ENCODE results near the gene LDB2. TPM values are rescaled to one million over a fixed set of nuclear protein-coding genes. Genes with fewer than 3 reads are reported as not detected.

LDB2 gene
- total and polyA plus RNA-seq, 2 experiments from 2014 or later, result 48.6 to 80.1 TPM

DNA sequence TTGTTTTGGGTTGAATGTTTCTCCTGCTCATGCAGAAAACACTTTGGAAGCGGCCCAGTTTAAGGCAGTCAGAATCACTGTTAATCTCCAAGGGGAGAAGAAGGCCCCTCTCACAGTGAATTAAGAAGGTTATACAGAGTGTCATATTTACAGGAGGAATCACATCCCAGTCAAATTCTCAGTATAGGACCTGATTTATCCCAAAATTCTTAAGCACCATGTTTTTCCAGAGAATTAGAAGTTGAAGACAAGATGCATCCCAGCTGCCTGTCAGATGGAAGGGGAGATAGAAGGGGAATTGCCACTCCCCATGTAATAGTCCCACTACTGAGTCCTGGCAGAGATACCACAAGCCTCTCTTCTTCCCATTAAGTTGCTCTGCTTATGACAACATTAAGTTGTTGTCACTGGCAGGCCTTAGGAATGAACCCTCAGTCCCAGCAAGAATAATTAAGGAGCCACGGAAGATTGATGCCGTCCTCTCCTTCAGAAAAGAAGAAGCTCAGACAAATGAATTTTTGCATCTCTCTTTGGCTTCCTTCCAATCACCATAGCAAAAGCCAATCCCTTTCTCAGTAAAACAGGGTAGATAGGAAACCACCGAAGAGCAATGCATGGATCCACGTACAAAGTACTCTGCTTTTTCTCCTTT, 138.4 kb downstream of the LDB2 start:
- no peak overlapping the region for H3K4me3 ChIP-seq
- no peaks in the 10 kb centered on the region for H3K27me3 ChIP-seq (ENCODE audit: insufficient read depth)
- no peaks in the 10 kb centered on the region for H3F3A ChIP-seq (replicated peaks; ENCODE audit: low read depth)
- H3K9me2 ChIP-seq (ENCODE audit: insufficient read depth), result peaks cover 5% of the 10 kb centered on the region; the same call in 1 of the 2 replicates
- peaks cover 28% of the 10 kb centered on the region for H3K4me1 Mint-ChIP-seq
- no peaks in the 10 kb centered on the region; the same call in 1 of the 2 replicates for H3K79me2 ChIP-seq (replicated peaks; ENCODE audit: insufficient read depth)
- no peak for TF ChIP-seq POLR2AphosphoS5 (IDR thresholded peaks at IDR 0.05; ENCODE audit: low read depth)
- H3K27ac Mint-ChIP-seq, result no peak overlapping the region
- H3K4me2 ChIP-seq, result 0 out of 2 replicates have a peak overlapping the region, but pooled peaks have one; percentile 15
- no peak overlapping the region for H3K4me3 Mint-ChIP-seq
- H3K9me3 Mint-ChIP-seq, result no peaks in the 10 kb centered on the region
- H4K20me1 ChIP-seq (replicated peaks; ENCODE audit: insufficient read depth), result no peaks in the 10 kb centered on the region
- H3K27me3 Mint-ChIP-seq (ENCODE audit: insufficient read depth, low read depth, poor library complexity), result no peaks in the 10 kb centered on the region
- H3K4me1 ChIP-seq (ENCODE audit: insufficient read depth), result peaks cover 16% of the 10 kb centered on the region
- H2AFZ ChIP-seq, result no peak overlapping the region
- DNase-seq (ENCODE audit: low spot score) (no peak), ATAC-seq (no peak)
- H3K36me3 Mint-ChIP-seq (ENCODE audit: low read depth), result peaks cover 17% of the 10 kb centered on the region
- no peaks in the 10 kb centered on the region for H3K36me3 ChIP-seq (ENCODE audit: insufficient read depth)
- no peak overlapping the region for H3K27ac ChIP-seq (ENCODE audit: low read depth)

DNA sequence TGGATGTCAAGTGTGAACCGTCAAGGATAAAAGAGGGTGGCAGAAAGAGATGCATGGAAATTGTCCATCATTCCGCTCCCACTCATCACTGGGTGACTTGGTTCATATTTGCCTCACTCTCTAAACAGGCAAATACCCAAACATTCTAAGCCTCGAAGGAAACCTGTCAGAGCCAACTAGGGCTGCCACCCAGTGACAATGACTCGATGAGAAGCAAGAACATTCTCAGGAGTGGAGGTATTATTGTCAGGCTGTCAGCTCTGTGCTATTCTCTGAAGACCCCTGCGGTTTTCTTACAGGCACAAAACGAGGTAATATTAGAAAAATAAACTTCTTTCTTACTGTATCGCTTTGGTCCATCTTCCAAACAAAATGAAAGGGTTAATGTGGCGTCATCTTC, 139.6 kb downstream of the LDB2 start:
- Histone ChIP-seq H3K79me2 (replicated peaks; ENCODE audit: insufficient read depth) (no peaks in the 10 kb centered on the region; the same call in 1 of the 2 replicates), H2AFZ (no peak overlapping the region), H4K20me1 (replicated peaks; ENCODE audit: insufficient read depth) (no peaks in the 10 kb centered on the region), H3K27ac (ENCODE audit: low read depth) (0 out of 2 replicates have a peak overlapping the region, but pooled peaks have one; percentile 39), H3K4me3 (no peak overlapping the region), H3K27me3 (ENCODE audit: insufficient read depth) (no peaks in the 10 kb centered on the region), H3F3A (replicated peaks; ENCODE audit: low read depth) (no peaks in the 10 kb centered on the region), H3K36me3 (ENCODE audit: insufficient read depth) (no peaks in the 10 kb centered on the region), H3K4me1 (ENCODE audit: insufficient read depth) (peaks cover 14% of the 10 kb centered on the region), H3K4me2 (no peak overlapping the region), H3K9me2 (ENCODE audit: insufficient read depth) (peaks cover 5% of the 10 kb centered on the region; the same call in 1 of the 2 replicates)
- peaks cover 36% of the 10 kb centered on the region for H3K4me1 Mint-ChIP-seq
- H3K9me3 Mint-ChIP-seq, result no peaks in the 10 kb centered on the region
- no peak overlapping the region for H3K4me3 Mint-ChIP-seq
- H3K36me3 Mint-ChIP-seq (ENCODE audit: low read depth), result peaks cover 26% of the 10 kb centered on the region
- DNase-seq (ENCODE audit: low spot score), result no peak
- no peaks in the 10 kb centered on the region for H3K27me3 Mint-ChIP-seq (ENCODE audit: insufficient read depth, low read depth, poor library complexity)
- H3K27ac Mint-ChIP-seq, result no peak overlapping the region
- ATAC-seq, result no peak
- TF ChIP-seq, protein P1, sequence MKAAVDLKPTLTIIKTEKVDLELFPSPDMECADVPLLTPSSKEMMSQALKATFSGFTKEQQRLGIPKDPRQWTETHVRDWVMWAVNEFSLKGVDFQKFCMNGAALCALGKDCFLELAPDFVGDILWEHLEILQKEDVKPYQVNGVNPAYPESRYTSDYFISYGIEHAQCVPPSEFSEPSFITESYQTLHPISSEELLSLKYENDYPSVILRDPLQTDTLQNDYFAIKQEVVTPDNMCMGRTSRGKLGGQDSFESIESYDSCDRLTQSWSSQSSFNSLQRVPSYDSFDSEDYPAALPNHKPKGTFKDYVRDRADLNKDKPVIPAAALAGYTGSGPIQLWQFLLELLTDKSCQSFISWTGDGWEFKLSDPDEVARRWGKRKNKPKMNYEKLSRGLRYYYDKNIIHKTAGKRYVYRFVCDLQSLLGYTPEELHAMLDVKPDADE (IDR thresholded peaks at IDR 0.05), result no peak
- no peak for TF ChIP-seq EZH2phosphoT487 (IDR thresholded peaks at IDR 0.05; ENCODE audit: unreplicated experiment)
- no peak for TF ChIP-seq ZNF114 (CRISPR knock-in tag; IDR thresholded peaks at IDR 0.05)
- TF ChIP-seq ZNF331 (CRISPR knock-in tag; IDR thresholded peaks at IDR 0.05; ENCODE audit: low read depth), result no peak
- TF ChIP-seq STAT1 (IDR thresholded peaks at IDR 0.05; ENCODE audit: unreplicated experiment), result no peak
- TF ChIP-seq NANOG (IDR thresholded peaks at IDR 0.05; ENCODE audit: borderline replicate concordance), result no peak
- TF ChIP-seq, protein P2, sequence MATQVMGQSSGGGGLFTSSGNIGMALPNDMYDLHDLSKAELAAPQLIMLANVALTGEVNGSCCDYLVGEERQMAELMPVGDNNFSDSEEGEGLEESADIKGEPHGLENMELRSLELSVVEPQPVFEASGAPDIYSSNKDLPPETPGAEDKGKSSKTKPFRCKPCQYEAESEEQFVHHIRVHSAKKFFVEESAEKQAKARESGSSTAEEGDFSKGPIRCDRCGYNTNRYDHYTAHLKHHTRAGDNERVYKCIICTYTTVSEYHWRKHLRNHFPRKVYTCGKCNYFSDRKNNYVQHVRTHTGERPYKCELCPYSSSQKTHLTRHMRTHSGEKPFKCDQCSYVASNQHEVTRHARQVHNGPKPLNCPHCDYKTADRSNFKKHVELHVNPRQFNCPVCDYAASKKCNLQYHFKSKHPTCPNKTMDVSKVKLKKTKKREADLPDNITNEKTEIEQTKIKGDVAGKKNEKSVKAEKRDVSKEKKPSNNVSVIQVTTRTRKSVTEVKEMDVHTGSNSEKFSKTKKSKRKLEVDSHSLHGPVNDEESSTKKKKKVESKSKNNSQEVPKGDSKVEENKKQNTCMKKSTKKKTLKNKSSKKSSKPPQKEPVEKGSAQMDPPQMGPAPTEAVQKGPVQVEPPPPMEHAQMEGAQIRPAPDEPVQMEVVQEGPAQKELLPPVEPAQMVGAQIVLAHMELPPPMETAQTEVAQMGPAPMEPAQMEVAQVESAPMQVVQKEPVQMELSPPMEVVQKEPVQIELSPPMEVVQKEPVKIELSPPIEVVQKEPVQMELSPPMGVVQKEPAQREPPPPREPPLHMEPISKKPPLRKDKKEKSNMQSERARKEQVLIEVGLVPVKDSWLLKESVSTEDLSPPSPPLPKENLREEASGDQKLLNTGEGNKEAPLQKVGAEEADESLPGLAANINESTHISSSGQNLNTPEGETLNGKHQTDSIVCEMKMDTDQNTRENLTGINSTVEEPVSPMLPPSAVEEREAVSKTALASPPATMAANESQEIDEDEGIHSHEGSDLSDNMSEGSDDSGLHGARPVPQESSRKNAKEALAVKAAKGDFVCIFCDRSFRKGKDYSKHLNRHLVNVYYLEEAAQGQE (IDR thresholded peaks at IDR 0.05; ENCODE audit: unreplicated experiment), result no peak
- TF ChIP-seq, protein P3, sequence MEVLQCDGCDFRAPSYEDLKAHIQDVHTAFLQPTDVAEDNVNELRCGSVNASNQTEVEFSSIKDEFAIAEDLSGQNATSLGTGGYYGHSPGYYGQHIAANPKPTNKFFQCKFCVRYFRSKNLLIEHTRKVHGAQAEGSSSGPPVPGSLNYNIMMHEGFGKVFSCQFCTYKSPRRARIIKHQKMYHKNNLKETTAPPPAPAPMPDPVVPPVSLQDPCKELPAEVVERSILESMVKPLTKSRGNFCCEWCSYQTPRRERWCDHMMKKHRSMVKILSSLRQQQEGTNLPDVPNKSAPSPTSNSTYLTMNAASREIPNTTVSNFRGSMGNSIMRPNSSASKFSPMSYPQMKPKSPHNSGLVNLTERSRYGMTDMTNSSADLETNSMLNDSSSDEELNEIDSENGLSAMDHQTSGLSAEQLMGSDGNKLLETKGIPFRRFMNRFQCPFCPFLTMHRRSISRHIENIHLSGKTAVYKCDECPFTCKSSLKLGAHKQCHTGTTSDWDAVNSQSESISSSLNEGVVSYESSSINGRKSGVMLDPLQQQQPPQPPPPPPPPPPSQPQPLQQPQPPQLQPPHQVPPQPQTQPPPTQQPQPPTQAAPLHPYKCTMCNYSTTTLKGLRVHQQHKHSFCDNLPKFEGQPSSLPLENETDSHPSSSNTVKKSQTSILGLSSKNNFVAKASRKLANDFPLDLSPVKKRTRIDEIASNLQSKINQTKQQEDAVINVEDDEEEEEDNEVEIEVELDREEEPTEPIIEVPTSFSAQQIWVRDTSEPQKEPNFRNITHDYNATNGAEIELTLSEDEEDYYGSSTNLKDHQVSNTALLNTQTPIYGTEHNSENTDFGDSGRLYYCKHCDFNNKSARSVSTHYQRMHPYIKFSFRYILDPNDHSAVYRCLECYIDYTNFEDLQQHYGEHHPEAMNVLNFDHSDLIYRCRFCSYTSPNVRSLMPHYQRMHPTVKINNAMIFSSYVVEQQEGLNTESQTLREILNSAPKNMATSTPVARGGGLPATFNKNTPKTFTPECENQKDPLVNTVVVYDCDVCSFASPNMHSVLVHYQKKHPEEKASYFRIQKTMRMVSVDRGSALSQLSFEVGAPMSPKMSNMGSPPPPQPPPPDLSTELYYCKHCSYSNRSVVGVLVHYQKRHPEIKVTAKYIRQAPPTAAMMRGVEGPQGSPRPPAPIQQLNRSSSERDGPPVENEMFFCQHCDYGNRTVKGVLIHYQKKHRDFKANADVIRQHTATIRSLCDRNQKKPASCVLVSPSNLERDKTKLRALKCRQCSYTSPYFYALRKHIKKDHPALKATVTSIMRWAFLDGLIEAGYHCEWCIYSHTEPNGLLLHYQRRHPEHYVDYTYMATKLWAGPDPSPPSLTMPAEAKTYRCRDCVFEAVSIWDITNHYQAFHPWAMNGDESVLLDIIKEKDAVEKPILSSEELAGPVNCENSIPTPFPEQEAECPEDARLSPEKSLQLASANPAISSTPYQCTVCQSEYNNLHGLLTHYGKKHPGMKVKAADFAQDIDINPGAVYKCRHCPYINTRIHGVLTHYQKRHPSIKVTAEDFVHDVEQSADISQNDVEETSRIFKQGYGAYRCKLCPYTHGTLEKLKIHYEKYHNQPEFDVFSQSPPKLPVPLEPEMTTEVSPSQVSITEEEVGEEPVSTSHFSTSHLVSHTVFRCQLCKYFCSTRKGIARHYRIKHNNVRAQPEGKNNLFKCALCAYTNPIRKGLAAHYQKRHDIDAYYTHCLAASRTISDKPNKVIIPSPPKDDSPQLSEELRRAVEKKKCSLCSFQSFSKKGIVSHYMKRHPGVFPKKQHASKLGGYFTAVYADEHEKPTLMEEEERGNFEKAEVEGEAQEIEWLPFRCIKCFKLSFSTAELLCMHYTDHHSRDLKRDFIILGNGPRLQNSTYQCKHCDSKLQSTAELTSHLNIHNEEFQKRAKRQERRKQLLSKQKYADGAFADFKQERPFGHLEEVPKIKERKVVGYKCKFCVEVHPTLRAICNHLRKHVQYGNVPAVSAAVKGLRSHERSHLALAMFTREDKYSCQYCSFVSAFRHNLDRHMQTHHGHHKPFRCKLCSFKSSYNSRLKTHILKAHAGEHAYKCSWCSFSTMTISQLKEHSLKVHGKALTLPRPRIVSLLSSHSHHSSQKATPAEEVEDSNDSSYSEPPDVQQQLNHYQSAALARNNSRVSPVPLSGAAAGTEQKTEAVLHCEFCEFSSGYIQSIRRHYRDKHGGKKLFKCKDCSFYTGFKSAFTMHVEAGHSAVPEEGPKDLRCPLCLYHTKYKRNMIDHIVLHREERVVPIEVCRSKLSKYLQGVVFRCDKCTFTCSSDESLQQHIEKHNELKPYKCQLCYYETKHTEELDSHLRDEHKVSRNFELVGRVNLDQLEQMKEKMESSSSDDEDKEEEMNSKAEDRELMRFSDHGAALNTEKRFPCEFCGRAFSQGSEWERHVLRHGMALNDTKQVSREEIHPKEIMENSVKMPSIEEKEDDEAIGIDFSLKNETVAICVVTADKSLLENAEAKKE (CRISPR knock-in tag; IDR thresholded peaks at IDR 0.05), result no peak
- TF ChIP-seq JUNB (IDR thresholded peaks at IDR 0.05; ENCODE audit: unreplicated experiment), result no peak
- no peak for TF ChIP-seq POLR2AphosphoS5 (IDR thresholded peaks at IDR 0.05; ENCODE audit: low read depth)
